B cell (primary cell): ENCODE measurements around the gene PSMD12. TPM values are rescaled to one million over a fixed set of nuclear protein-coding genes. Genes with fewer than 3 reads are reported as not detected.
"Not testable (repeated sequence)": the region's sequence is repeated elsewhere in the genome, so short reads cannot be mapped to it uniquely, and the experiment has no call there.

Experiments used
- ATAC-seq: fragments of 200-7000 bp; cut with Tn5 transposase; one replicate; pipeline ENCODE4 v1.10.0; 2021; ENCODE audit warnings: low read depth, mild to moderate bottlenecking, moderate number of reproducible peaks, moderate library complexity
- CTCF ChIA-PET: fragments of 350-600 bp; sonication (Branson Sonifier 250); formaldehyde crosslinking; loops from one replicate; lab custom pipeline; 2021; ENCODE audit warnings: antibody characterized with exemption, inconsistent platforms; lab: Charles Lee
- POLR2A ChIA-PET: fragments of 350-600 bp; sonication (Branson Sonifier 250); formaldehyde crosslinking; loops from one replicate; lab custom pipeline; 2021; ENCODE audit warnings: antibody characterized with exemption; lab: Charles Lee
- DNase-seq: peaks from one replicate; pipeline ENCODE4 v3.0.0; 2013
- H2AFZ ChIP-seq: 2 replicates; pipeline ENCODE4 v1.6.1; 2012; ENCODE audit warnings: mild to moderate bottlenecking, low read depth, low read length; ENCODE audit not compliant: insufficient read depth, poor library complexity, severe bottlenecking
- H3K27ac ChIP-seq, 2 donors: 1 replicate in 1 of 2; 2 replicates in 1 of 2; pipeline ENCODE4 v1.5.1; 2012 to 2013; ENCODE audit warnings: low read length in 2 of 2, mild to moderate bottlenecking in 2 of 2, moderate library complexity in 1 of 2
- H3K27me3 ChIP-seq, 4 experiments: fragments of 200-600 bp in 1 of 4; sonication (generic) in 1 of 4; replicated peaks in 1 of 4; 1 replicate in 2 of 4; 2 replicates in 2 of 4; pipeline versions ENCODE4 v1.6.1 to v1.7.0; 2013 to 2016; ENCODE audit warnings: low read length in 3 of 4, mild to moderate bottlenecking in 2 of 4, mixed read lengths in 1 of 4, moderate library complexity in 1 of 4; ENCODE audit not compliant: insufficient read depth in 4 of 4, control insufficient read depth in 3 of 4; ENCODE audit errors: control extremely low read depth in 1 of 4
- H3K36me3 ChIP-seq, 2 experiments: replicated peaks in 1 of 2; 1 replicate in 1 of 2; 2 replicates in 1 of 2; pipeline versions ENCODE4 v1.6.1 to v1.7.1; 2013; ENCODE audit warnings: low read length in 1 of 2; ENCODE audit not compliant: insufficient read depth in 2 of 2, control insufficient read depth in 1 of 2; ENCODE audit errors: control extremely low read depth in 1 of 2, extremely low read depth in 1 of 2
- H3K4me1 ChIP-seq, 2 donors: fragments of 200-600 bp in 1 of 2; sonication (generic) in 1 of 2; 1 replicate in 1 of 2; 2 replicates in 1 of 2; pipeline versions ENCODE4 v1.5.1 to v1.6.1; 2013 to 2017; ENCODE audit warnings: low read length in 2 of 2; ENCODE audit not compliant: control insufficient read depth in 2 of 2, insufficient read depth in 2 of 2
- H3K4me2 ChIP-seq: replicated peaks from 2 replicates; pipeline ENCODE3; 2012; ENCODE audit warnings: mild to moderate bottlenecking, low read depth, low read length; ENCODE audit not compliant: poor library complexity, severe bottlenecking
- H3K4me3 ChIP-seq, 5 experiments: fragments of 200-600 bp in 1 of 5; sonication (generic) in 1 of 5; 1 replicate in 3 of 5; 2 replicates in 2 of 5; pipeline versions ENCODE4 v1.5.1 to v1.7.0; 2011 to 2016; ENCODE audit warnings: low read length in 4 of 5, mild to moderate bottlenecking in 4 of 5, low read depth in 2 of 5, control low read depth in 1 of 5, moderate library complexity in 1 of 5; ENCODE audit not compliant: insufficient read depth in 1 of 5; ENCODE audit errors: control extremely low read depth in 1 of 5, extremely low read depth in 1 of 5
- H3K79me2 ChIP-seq: fragments of 200-600 bp; sonication (generic); one replicate; pipeline ENCODE4 v1.6.0; 2016; ENCODE audit warnings: low read length; ENCODE audit not compliant: control insufficient read depth, insufficient read depth
- H3K9ac ChIP-seq: fragments of 200-600 bp; sonication (generic); 2 replicates; pipeline ENCODE4 v1.6.1; 2017; ENCODE audit warnings: mild to moderate bottlenecking, low read length, moderate library complexity
- H3K9me3 ChIP-seq, 3 donors: one replicate each; pipeline versions ENCODE4 v1.6.1 to v1.7.1; 2013; ENCODE audit warnings: low read length in 2 of 3; ENCODE audit not compliant: control insufficient read depth in 2 of 3, insufficient read depth in 1 of 3; ENCODE audit errors: control extremely low read depth in 1 of 3
- H4K20me1 ChIP-seq: 2 replicates; pipeline ENCODE4 v1.6.0; 2012; ENCODE audit warnings: mild to moderate bottlenecking, low read length; ENCODE audit not compliant: insufficient read depth, control insufficient read depth, poor library complexity, severe bottlenecking
- H3K27ac Mint-ChIP-seq: one replicate; pipeline ENCODE4 v1.8.0; 2021; ENCODE audit warnings: mixed read lengths
- H3K27me3 Mint-ChIP-seq: one replicate; pipeline ENCODE4 v1.8.0; 2021; ENCODE audit warnings: mixed read lengths
- H3K4me1 Mint-ChIP-seq: one replicate; pipeline ENCODE4 v1.8.0; 2021; ENCODE audit warnings: mixed read lengths
- H3K4me3 Mint-ChIP-seq: one replicate; pipeline ENCODE4 v1.8.0; 2021; ENCODE audit warnings: mixed read lengths
- H3K9me3 Mint-ChIP-seq: one replicate; pipeline ENCODE4 v1.8.0; 2022; ENCODE audit warnings: mixed read lengths; ENCODE audit not compliant: insufficient read depth
- EZH2 ChIP-seq: IDR thresholded peaks from 2 replicates; pipeline ENCODE4 v1.6.1; 2012; ENCODE audit warnings: borderline replicate concordance, low read depth, mild to moderate bottlenecking, moderate library complexity, low read length; ENCODE audit not compliant: insufficient read depth, poor library complexity, severe bottlenecking
- WGBS: methylation state at CpG from one replicate; pipeline ENCODE4 v1.1.5; 2013; ENCODE audit warnings: missing lambda C conversion rate; ENCODE audit not compliant: insufficient coverage; 5-methylcytosine and 5-hydroxymethylcytosine counted together
- intact Hi-C: fragments of 100-400 bp; cut with micrococcal nuclease; formaldehyde crosslinking; loops from one replicate; pipeline ENCODE4 v1.10.0; 2022
- polyA plus RNA-seq: library from polyadenylated mRNA; depleted of rRNA; stranded (reverse); fragments of >200 nt; gene quantifications from 2 replicates; pipeline ENCODE4 v1.2.3, GENCODE V29; 2012
- total RNA-seq, 2 donors: library from RNA; stranded (reverse); fragments of 120-200 nt in 1 of 2; gene quantifications; 1 replicate in 1 of 2; 2 replicates in 1 of 2; pipeline versions ENCODE4 v1.2.3 to v1.2.4, GENCODE V29; 2013 to 2022
- TF ChIP-seq, protein P1 (sequence below): fragments of 200-600 bp; IDR thresholded peaks from one replicate; pipeline ENCODE4 v1.8.0; 2022; ENCODE audit warnings: antibody characterized with exemption, mild to moderate bottlenecking

Gene PSMD12
- total and polyA plus RNA-seq, 2 donors (not counting 1 experiment from before 2014, with no cell fraction given), result 6.4 to 36.7 TPM

DNA sequence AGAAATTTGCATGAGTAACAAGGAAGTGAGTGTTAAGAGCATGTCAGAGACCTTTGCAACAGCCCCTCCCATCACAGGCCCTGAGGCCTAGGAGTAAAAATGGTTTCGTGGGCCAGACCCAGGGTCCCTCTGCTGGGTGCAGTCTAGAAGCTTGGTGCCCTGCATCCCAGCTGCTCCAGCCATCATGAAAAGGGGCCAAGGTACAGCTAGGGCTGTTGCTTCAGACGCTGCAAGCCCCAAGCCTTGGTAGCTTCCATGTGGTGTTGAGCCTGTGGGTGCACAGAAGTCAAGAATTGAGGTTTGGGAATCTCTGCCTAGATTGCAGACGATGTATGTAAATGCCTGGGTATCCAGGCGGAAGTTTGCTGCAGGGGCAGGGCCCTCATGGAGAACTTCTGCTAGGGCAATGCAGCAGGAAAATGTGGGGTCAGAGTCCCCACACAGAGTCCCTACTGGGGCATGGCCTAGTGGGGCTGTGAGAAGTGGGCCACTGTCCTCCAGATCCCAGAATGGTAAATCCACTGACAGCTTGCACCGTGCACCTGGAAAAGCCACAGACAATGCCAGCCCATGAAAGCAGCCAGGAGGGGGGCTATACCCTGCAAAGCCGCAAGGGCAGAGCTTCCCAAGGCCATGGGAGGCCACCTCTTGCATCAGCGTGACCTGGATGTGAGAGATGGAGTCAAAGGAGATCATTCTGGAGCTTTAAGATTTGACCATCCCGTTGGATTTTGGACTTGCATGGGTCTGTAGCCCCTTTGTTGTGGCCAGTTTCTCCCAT lies 34.8 kb downstream of the PSMD12 start:
- H4K20me1 ChIP-seq, H3K4me1 Mint-ChIP-seq, H3K27ac Mint-ChIP-seq, CTCF ChIA-PET, H3K4me3 Mint-ChIP-seq, H3K9me3 Mint-ChIP-seq, H2AFZ ChIP-seq, H3K4me1 ChIP-seq, H3K36me3 ChIP-seq, H3K4me2 ChIP-seq, H3K27me3 ChIP-seq, H3K9ac ChIP-seq, H3K4me3 ChIP-seq, H3K9me3 ChIP-seq, POLR2A ChIA-PET, ATAC-seq, intact Hi-C loops, H3K27me3 Mint-ChIP-seq, H3K79me2 ChIP-seq, H3K27ac ChIP-seq, DNase-seq: not testable (repeated sequence)
- 97% methylated on average over 7 of the region's 8 CpGs for WGBS

DNA sequence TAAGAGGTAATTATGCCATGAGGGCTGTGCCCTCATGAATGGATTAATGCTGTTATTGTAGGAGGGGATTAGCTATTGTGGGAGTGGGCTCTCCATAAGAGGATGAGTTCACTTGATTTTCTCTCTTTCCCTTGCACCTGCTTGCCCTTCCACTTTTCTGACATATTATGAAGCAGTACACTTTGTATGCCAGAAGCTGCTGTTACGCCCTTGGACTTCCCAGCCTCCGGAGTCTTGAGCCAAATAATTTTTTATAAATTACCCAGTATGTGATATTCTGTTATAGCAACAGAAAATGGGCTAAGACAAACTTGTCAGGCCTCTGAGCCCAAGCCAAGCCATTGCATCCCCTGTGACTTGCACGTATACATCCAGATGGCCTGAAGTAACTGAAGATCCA lies 38.4 kb downstream of the PSMD12 start:
- Histone ChIP-seq H3K36me3 (no peaks in the 10 kb centered on the region), H4K20me1 (no peaks in the 10 kb centered on the region), H3K9ac (no peak overlapping the region), H3K4me3 (no peak overlapping the region), H3K4me2 (no peak overlapping the region), H3K9me3 (no peaks in the 10 kb centered on the region), H3K27ac (no peak overlapping the region), H3K4me1 (no peaks in the 10 kb centered on the region), H2AFZ (no peak overlapping the region), H3K27me3 (no peaks in the 10 kb centered on the region), H3K79me2 (no peaks in the 10 kb centered on the region)
- DNase-seq (no peak), ATAC-seq (no peak)
- POLR2A ChIA-PET, result no interaction called here
- TF ChIP-seq, protein P1, sequence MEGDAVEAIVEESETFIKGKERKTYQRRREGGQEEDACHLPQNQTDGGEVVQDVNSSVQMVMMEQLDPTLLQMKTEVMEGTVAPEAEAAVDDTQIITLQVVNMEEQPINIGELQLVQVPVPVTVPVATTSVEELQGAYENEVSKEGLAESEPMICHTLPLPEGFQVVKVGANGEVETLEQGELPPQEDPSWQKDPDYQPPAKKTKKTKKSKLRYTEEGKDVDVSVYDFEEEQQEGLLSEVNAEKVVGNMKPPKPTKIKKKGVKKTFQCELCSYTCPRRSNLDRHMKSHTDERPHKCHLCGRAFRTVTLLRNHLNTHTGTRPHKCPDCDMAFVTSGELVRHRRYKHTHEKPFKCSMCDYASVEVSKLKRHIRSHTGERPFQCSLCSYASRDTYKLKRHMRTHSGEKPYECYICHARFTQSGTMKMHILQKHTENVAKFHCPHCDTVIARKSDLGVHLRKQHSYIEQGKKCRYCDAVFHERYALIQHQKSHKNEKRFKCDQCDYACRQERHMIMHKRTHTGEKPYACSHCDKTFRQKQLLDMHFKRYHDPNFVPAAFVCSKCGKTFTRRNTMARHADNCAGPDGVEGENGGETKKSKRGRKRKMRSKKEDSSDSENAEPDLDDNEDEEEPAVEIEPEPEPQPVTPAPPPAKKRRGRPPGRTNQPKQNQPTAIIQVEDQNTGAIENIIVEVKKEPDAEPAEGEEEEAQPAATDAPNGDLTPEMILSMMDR, result no peak
- TF ChIP-seq EZH2, result no peak
- CTCF ChIA-PET, result no interaction called here
- intact Hi-C loops, result no loop called here
- Mint-ChIP-seq H3K27me3 (peaks cover 3% of the 10 kb centered on the region), H3K27ac (no peak overlapping the region), H3K4me1 (no peaks in the 10 kb centered on the region), H3K9me3 (no peaks in the 10 kb centered on the region), H3K4me3 (no peak overlapping the region)
- whole genome bisulfite sequencing, result no CpG with 5 or more reads among the region's 3 CpGs

DNA sequence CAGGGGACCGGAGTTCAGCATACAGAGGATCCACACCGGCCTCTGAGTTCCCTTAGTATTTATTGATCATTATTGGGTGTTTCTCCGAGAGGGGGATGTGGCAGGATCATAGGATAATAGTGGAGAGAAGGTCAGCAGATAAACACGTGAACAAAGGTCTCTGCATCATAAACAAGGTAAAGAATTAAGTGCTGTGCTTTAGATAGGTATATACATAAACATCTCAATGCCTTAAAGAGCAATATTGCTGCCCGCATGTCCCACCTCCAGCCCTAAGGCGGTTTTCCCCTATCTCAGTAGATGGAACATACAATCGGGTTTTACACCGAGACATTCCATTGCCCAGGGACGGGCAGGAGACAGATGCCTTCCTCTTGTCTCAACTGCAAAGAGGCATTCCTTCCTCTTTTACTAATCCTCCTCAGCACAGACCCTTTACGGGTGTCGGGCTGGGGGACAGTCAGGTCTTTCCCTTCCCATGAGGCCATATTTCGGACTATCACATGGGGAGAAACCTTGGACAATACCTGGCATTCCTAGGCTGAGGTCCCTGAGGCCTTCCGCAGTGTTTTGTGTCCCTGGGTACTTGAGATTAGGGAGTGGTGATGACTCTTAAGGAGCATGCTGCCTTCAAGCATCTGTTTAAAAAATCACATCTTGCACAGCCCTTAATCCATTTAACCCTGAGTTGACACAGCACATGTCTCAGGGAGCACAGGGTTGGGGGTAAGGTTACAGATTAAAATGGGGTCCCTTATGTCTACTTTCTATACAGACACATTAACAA lies 39.2 kb downstream of the PSMD12 start:
- H3K27me3 Mint-ChIP-seq, H3K4me3 ChIP-seq, intact Hi-C loops, ATAC-seq, H3K4me1 ChIP-seq, H3K27ac ChIP-seq, H3K27ac Mint-ChIP-seq, H3K4me3 Mint-ChIP-seq, POLR2A ChIA-PET, H4K20me1 ChIP-seq, H3K9me3 Mint-ChIP-seq, H3K9ac ChIP-seq, DNase-seq, H2AFZ ChIP-seq, H3K27me3 ChIP-seq, CTCF ChIA-PET, H3K9me3 ChIP-seq, H3K79me2 ChIP-seq, H3K4me2 ChIP-seq, H3K4me1 Mint-ChIP-seq, H3K36me3 ChIP-seq: not testable (repeated sequence)
- 89% methylated on average over 3 of the region's 13 CpGs for WGBS
